ENCODE measurements around the gene PSD2.

The PSD2 gene

GRCh38 chr5:139810341-139811273 lies 15.0 kb downstream of the PSD2 start:
- H3K4me2 ChIP-seq = no peak overlapping the region
- no peaks in the 10 kb centered on the region for H4K20me1 ChIP-seq (ENCODE audit: insufficient read depth)
- peaks cover 48% of the 10 kb centered on the region; the same call in 1 of the 2 replicates for H3K27me3 ChIP-seq (ENCODE audit: insufficient read depth, low read depth)
- H3K4me1 ChIP-seq (ENCODE audit: low read depth, poor library complexity, severe bottlenecking) = no peaks in the 10 kb centered on the region
- H3K79me2 ChIP-seq (ENCODE audit: insufficient read depth, low read depth) = no peaks in the 10 kb centered on the region
- H3K36me3 ChIP-seq (ENCODE audit: insufficient read depth) = no peaks in the 10 kb centered on the region
- TF ChIP-seq CTCF (conservative IDR thresholded peaks at IDR 0.05; ENCODE audit: low read depth, low read length) = no peak
- H3K4me3 ChIP-seq (IDR thresholded peaks at IDR 0.05; ENCODE audit: insufficient read depth, low read depth, low read length) = no peak overlapping the region
- H3K9ac ChIP-seq = no peak overlapping the region
- no peak overlapping the region for H3K27ac ChIP-seq
- no peak overlapping the region for H2AFZ ChIP-seq (ENCODE audit: low read depth)

GRCh38 chr5:139811274-139811607 lies 15.6 kb downstream of the PSD2 start:
- TF ChIP-seq CTCF (conservative IDR thresholded peaks at IDR 0.05; ENCODE audit: low read depth, low read length) = no peak
- no peaks in the 10 kb centered on the region for H3K79me2 ChIP-seq (ENCODE audit: insufficient read depth, low read depth)
- H3K36me3 ChIP-seq (ENCODE audit: insufficient read depth) = no peaks in the 10 kb centered on the region
- H3K27me3 ChIP-seq (ENCODE audit: insufficient read depth, low read depth) = peaks cover 50% of the 10 kb centered on the region; the same call in 1 of the 2 replicates
- H3K27ac ChIP-seq = no peak overlapping the region
- no peak overlapping the region for H2AFZ ChIP-seq (ENCODE audit: low read depth)
- no peak overlapping the region for H3K4me3 ChIP-seq (IDR thresholded peaks at IDR 0.05; ENCODE audit: insufficient read depth, low read depth, low read length)
- H3K9ac ChIP-seq = no peak overlapping the region
- H3K4me1 ChIP-seq (ENCODE audit: low read depth, poor library complexity, severe bottlenecking) = no peaks in the 10 kb centered on the region
- H3K4me2 ChIP-seq = no peak overlapping the region
- no peaks in the 10 kb centered on the region for H4K20me1 ChIP-seq (ENCODE audit: insufficient read depth)

GRCh38 chr5:139812323-139812722 lies 16.7 kb downstream of the PSD2 start:
- TF ChIP-seq CTCF (conservative IDR thresholded peaks at IDR 0.05; ENCODE audit: low read depth, low read length) = no peak
- Histone ChIP-seq H3K79me2 (ENCODE audit: insufficient read depth, low read depth) (no peaks in the 10 kb centered on the region), H3K9ac (no peak overlapping the region), H4K20me1 (ENCODE audit: insufficient read depth) (no peaks in the 10 kb centered on the region), H3K4me2 (no peak overlapping the region), H2AFZ (ENCODE audit: low read depth) (no peak overlapping the region), H3K36me3 (ENCODE audit: insufficient read depth) (no peaks in the 10 kb centered on the region), H3K27me3 (ENCODE audit: insufficient read depth, low read depth) (peaks cover 49% of the 10 kb centered on the region; the same call in 1 of the 2 replicates), H3K4me3 (IDR thresholded peaks at IDR 0.05; ENCODE audit: insufficient read depth, low read depth, low read length) (no peak overlapping the region), H3K4me1 (ENCODE audit: low read depth, poor library complexity, severe bottlenecking) (no peaks in the 10 kb centered on the region), H3K27ac (no peak overlapping the region)

- Histone ChIP-seq H3K4me1 (ENCODE audit: low read depth, poor library complexity, severe bottlenecking) (no peaks in the 10 kb centered on the region), H3K4me3 (IDR thresholded peaks at IDR 0.05; ENCODE audit: insufficient read depth, low read depth, low read length) (no peak overlapping the region), H2AFZ (ENCODE audit: low read depth) (no peak overlapping the region), H3K9ac (no peak overlapping the region), H3K27ac (no peak overlapping the region), H3K4me2 (no peak overlapping the region), H3K79me2 (ENCODE audit: insufficient read depth, low read depth) (no peaks in the 10 kb centered on the region), H3K36me3 (ENCODE audit: insufficient read depth) (no peaks in the 10 kb centered on the region), H3K27me3 (ENCODE audit: insufficient read depth, low read depth) (peaks cover 50% of the 10 kb centered on the region; the same call in 1 of the 2 replicates), H4K20me1 (ENCODE audit: insufficient read depth) (no peaks in the 10 kb centered on the region)
- no peak for TF ChIP-seq CTCF (conservative IDR thresholded peaks at IDR 0.05; ENCODE audit: low read depth, low read length)
These were observed 17.5 kb downstream of the PSD2 start for GRCh38 chr5:139812836-139813805.

Data from KMS-11 (cell line).